ENCODE data around the gene ADGRD1.
"Not testable (repeated sequence)": the region's sequence is repeated elsewhere in the genome, so short reads cannot be mapped to it uniquely, and the experiment has no call there.

The ADGRD1 gene

GRCh38 chr12:131113568-131114270, 160.0 kb downstream of the ADGRD1 start:
- Histone ChIP-seq H3K9me3 (ENCODE audit: control insufficient read depth, low read length) (no peaks in the 10 kb centered on the region), H3K27ac (ENCODE audit: insufficient read depth, low read depth, low read length, poor library complexity, severe bottlenecking) (no peak overlapping the region), H3K36me3 (ENCODE audit: control insufficient read depth, insufficient read depth, low read length) (no peaks in the 10 kb centered on the region), H3K4me1 (ENCODE audit: control insufficient read depth, insufficient read depth, low read length) (peaks cover 13% of the 10 kb centered on the region), H3K27me3 (ENCODE audit: control insufficient read depth, insufficient read depth, low read length, poor library complexity, severe bottlenecking) (no peaks in the 10 kb centered on the region), H3K4me3 (ENCODE audit: insufficient read depth, low read depth, low read length) (no peak overlapping the region)
- 84 to 85% methylated on average over 15 of the region's 18 CpGs for WGBS, 2 experiments

- 88 to 94% methylated on average over 5 of the region's 5 CpGs for WGBS, 2 experiments
- H3K9me3 ChIP-seq (ENCODE audit: control insufficient read depth, low read length) = no peaks in the 10 kb centered on the region
- H3K27ac ChIP-seq (ENCODE audit: insufficient read depth, low read depth, low read length, poor library complexity, severe bottlenecking) = no peak overlapping the region
- no peak overlapping the region for H3K4me3 ChIP-seq (ENCODE audit: insufficient read depth, low read depth, low read length)
- peaks cover 13% of the 10 kb centered on the region for H3K4me1 ChIP-seq (ENCODE audit: control insufficient read depth, insufficient read depth, low read length)
- H3K36me3 ChIP-seq (ENCODE audit: control insufficient read depth, insufficient read depth, low read length) = no peaks in the 10 kb centered on the region
- H3K27me3 ChIP-seq (ENCODE audit: control insufficient read depth, insufficient read depth, low read length, poor library complexity, severe bottlenecking) = no peaks in the 10 kb centered on the region
Measured at GRCh38 chr12:131114271-131114670, 160.6 kb downstream of the ADGRD1 start.

GRCh38 chr12:131114942-131115584, 161.4 kb downstream of the ADGRD1 start:
- peaks cover 13% of the 10 kb centered on the region for H3K4me1 ChIP-seq (ENCODE audit: control insufficient read depth, insufficient read depth, low read length)

GRCh38 chr12:131115766-131116467, 162.2 kb downstream of the ADGRD1 start:
- H3K4me1 ChIP-seq (ENCODE audit: control insufficient read depth, insufficient read depth, low read length) = peaks cover 13% of the 10 kb centered on the region
- H3K4me3 ChIP-seq (ENCODE audit: insufficient read depth, low read depth, low read length) = no peak overlapping the region
- no peaks in the 10 kb centered on the region for H3K36me3 ChIP-seq (ENCODE audit: control insufficient read depth, insufficient read depth, low read length)
- H3K9me3 ChIP-seq (ENCODE audit: control insufficient read depth, low read length) = no peaks in the 10 kb centered on the region
- no peak overlapping the region for H3K27ac ChIP-seq (ENCODE audit: insufficient read depth, low read depth, low read length, poor library complexity, severe bottlenecking)
- no peaks in the 10 kb centered on the region for H3K27me3 ChIP-seq (ENCODE audit: control insufficient read depth, insufficient read depth, low read length, poor library complexity, severe bottlenecking)
- 91% methylated on average over 8 of the region's 8 CpGs for WGBS, 2 experiments

More at GRCh38 chr12:131114942-131115584, 161.4 kb downstream of the ADGRD1 start:
- Histone ChIP-seq H3K27me3 (ENCODE audit: control insufficient read depth, insufficient read depth, low read length, poor library complexity, severe bottlenecking) (no peaks in the 10 kb centered on the region), H3K36me3 (ENCODE audit: control insufficient read depth, insufficient read depth, low read length) (no peaks in the 10 kb centered on the region), H3K4me3 (ENCODE audit: insufficient read depth, low read depth, low read length) (no peak overlapping the region), H3K9me3 (ENCODE audit: control insufficient read depth, low read length) (no peaks in the 10 kb centered on the region), H3K27ac (ENCODE audit: insufficient read depth, low read depth, low read length, poor library complexity, severe bottlenecking) (no peak overlapping the region)
- WGBS, 2 experiments = 93 to 96% methylated on average over 18 of the region's 18 CpGs

- Histone ChIP-seq H3K4me1 (ENCODE audit: control insufficient read depth, insufficient read depth, low read length) (peaks cover 13% of the 10 kb centered on the region), H3K36me3 (ENCODE audit: control insufficient read depth, insufficient read depth, low read length) (no peaks in the 10 kb centered on the region), H3K27me3 (ENCODE audit: control insufficient read depth, insufficient read depth, low read length, poor library complexity, severe bottlenecking) (no peaks in the 10 kb centered on the region), H3K4me3 (ENCODE audit: insufficient read depth, low read depth, low read length) (no peak overlapping the region), H3K9me3 (ENCODE audit: control insufficient read depth, low read length) (no peaks in the 10 kb centered on the region), H3K27ac (ENCODE audit: insufficient read depth, low read depth, low read length, poor library complexity, severe bottlenecking) (no peak overlapping the region)
- 56 to 60% methylated on average over 15 of the region's 15 CpGs for WGBS, 2 experiments
Measured at GRCh38 chr12:131116468-131117117, 162.9 kb downstream of the ADGRD1 start.

- Histone ChIP-seq H3K27me3 (ENCODE audit: control insufficient read depth, insufficient read depth, low read length, poor library complexity, severe bottlenecking) (no peaks in the 10 kb centered on the region), H3K4me3 (ENCODE audit: insufficient read depth, low read depth, low read length) (no peak overlapping the region), H3K27ac (ENCODE audit: insufficient read depth, low read depth, low read length, poor library complexity, severe bottlenecking) (no peak overlapping the region), H3K4me1 (ENCODE audit: control insufficient read depth, insufficient read depth, low read length) (peaks cover 9% of the 10 kb centered on the region), H3K36me3 (ENCODE audit: control insufficient read depth, insufficient read depth, low read length) (no peaks in the 10 kb centered on the region), H3K9me3 (ENCODE audit: control insufficient read depth, low read length) (no peaks in the 10 kb centered on the region)
- WGBS, 2 experiments = 93 to 94% methylated on average over 7 of the region's 7 CpGs
Measured at GRCh38 chr12:131117438-131118245, 163.9 kb downstream of the ADGRD1 start.

GRCh38 chr12:131118371-131118770, 164.7 kb downstream of the ADGRD1 start:
- no peak overlapping the region for H3K4me3 ChIP-seq (ENCODE audit: insufficient read depth, low read depth, low read length)
- no peaks in the 10 kb centered on the region for H3K36me3 ChIP-seq (ENCODE audit: control insufficient read depth, insufficient read depth, low read length)
- WGBS, 2 experiments = 86% methylated on average over 9 of the region's 9 CpGs
- peaks cover 6% of the 10 kb centered on the region for H3K4me1 ChIP-seq (ENCODE audit: control insufficient read depth, insufficient read depth, low read length)
- no peaks in the 10 kb centered on the region for H3K27me3 ChIP-seq (ENCODE audit: control insufficient read depth, insufficient read depth, low read length, poor library complexity, severe bottlenecking)
- H3K27ac ChIP-seq (ENCODE audit: insufficient read depth, low read depth, low read length, poor library complexity, severe bottlenecking) = no peak overlapping the region
- no peaks in the 10 kb centered on the region for H3K9me3 ChIP-seq (ENCODE audit: control insufficient read depth, low read length)

- not testable (repeated sequence) for H3K9me3 ChIP-seq (ENCODE audit: control insufficient read depth, low read length); H3K36me3 ChIP-seq (ENCODE audit: control insufficient read depth, insufficient read depth, low read length); H3K4me3 ChIP-seq (ENCODE audit: insufficient read depth, low read depth, low read length); H3K4me1 ChIP-seq (ENCODE audit: control insufficient read depth, insufficient read depth, low read length); H3K27ac ChIP-seq (ENCODE audit: insufficient read depth, low read depth, low read length, poor library complexity, severe bottlenecking); H3K27me3 ChIP-seq (ENCODE audit: control insufficient read depth, insufficient read depth, low read length, poor library complexity, severe bottlenecking)
- WGBS, 2 experiments = 92 to 97% methylated on average over 6 of the region's 8 CpGs
Measured at GRCh38 chr12:131119345-131119744, 165.6 kb downstream of the ADGRD1 start.

GRCh38 chr12:131119936-131120335, 166.2 kb downstream of the ADGRD1 start:
- 90 to 93% methylated on average over 8 of the region's 8 CpGs for WGBS, 2 experiments
- Histone ChIP-seq H3K27ac (ENCODE audit: insufficient read depth, low read depth, low read length, poor library complexity, severe bottlenecking) (no peak overlapping the region), H3K4me3 (ENCODE audit: insufficient read depth, low read depth, low read length) (no peak overlapping the region), H3K36me3 (ENCODE audit: control insufficient read depth, insufficient read depth, low read length) (no peaks in the 10 kb centered on the region), H3K27me3 (ENCODE audit: control insufficient read depth, insufficient read depth, low read length, poor library complexity, severe bottlenecking) (no peaks in the 10 kb centered on the region), H3K9me3 (ENCODE audit: control insufficient read depth, low read length) (no peaks in the 10 kb centered on the region), H3K4me1 (ENCODE audit: control insufficient read depth, insufficient read depth, low read length) (peaks cover 6% of the 10 kb centered on the region)

All from ectodermal cell (in vitro differentiated cells).